K562 (cell line): Measurements from ENCODE around the gene DPM2. TPM values are rescaled to one million over a fixed set of nuclear protein-coding genes. Genes with fewer than 3 reads are reported as not detected.

Experiments used
- CBFB ChIP-seq: sonication (generic); formaldehyde crosslinking; IDR thresholded peaks from 2 replicates; pipeline ENCODE4 v1.4.0; 2020; ENCODE audit warnings: mild to moderate bottlenecking, missing genetic modification reagents
- HLTF ChIP-seq: fragments of 450-650 bp; IDR thresholded peaks from 2 replicates; pipeline ENCODE4 v1.6.1; 2016
- STAG1 ChIP-seq: sonication (generic); formaldehyde crosslinking; IDR thresholded peaks from 2 replicates; pipeline ENCODE4 v1.5.0; 2020; ENCODE audit warnings: missing genetic modification reagents, borderline replicate concordance
- STAT5A ChIP-seq: IDR thresholded peaks from 2 replicates; pipeline ENCODE4 v1.6.1; 2012; ENCODE audit warnings: low read length, inconsistent platforms, borderline replicate concordance
- XRCC5 ChIP-seq: fragments of 200-400 bp; formaldehyde crosslinking; IDR thresholded peaks from 2 replicates; pipeline ENCODE4 v1.6.1; 2017; ENCODE audit warnings: low read depth, mild to moderate bottlenecking, low read length
- polyA plus RNA-seq, 8 experiments: library from polyadenylated mRNA; depleted of rRNA in 4 of 8; stranded (reverse) in 5 of 8; unstranded in 3 of 8; fragments of >200 nt; fragmentation: Nextera tagmentation in 2 of 8; fragmentation: Illumina TruSeq in 1 of 8; extraction: Ambion mirVana in 2 of 8; extraction: Trizol in 1 of 8; gene quantifications; 2 replicates each; pipeline versions ENCODE4 v1.2.1 to v1.2.3, GENCODE V29; 2011 to 2014; ENCODE audit warnings: inconsistent platforms in 1 of 8, missing spikeins in 1 of 8
- total RNA-seq, 7 experiments: library from RNA; depleted of rRNA in 6 of 7; stranded (reverse); fragments of >200 nt in 6 of 7; fragmentation: Illumina TruSeq in 2 of 7; extraction: Trizol in 2 of 7; gene quantifications; 2 replicates each; pipeline versions ENCODE4 v1.2.1 to v1.2.3, GENCODE V29; 2011 to 2021; ENCODE audit warnings: low replicate concordance in 1 of 7
- TF ChIP-seq, protein P1 (sequence below): fragments of 200-600 bp; sonication (generic); IDR thresholded peaks from one replicate; pipeline ENCODE4 v1.6.1; 2012; ENCODE audit warnings: mild to moderate bottlenecking, low read depth, low read length, inconsistent platforms
- TF ChIP-seq, protein P2 (sequence below), 2 experiments: fragments of 450-650 bp; formaldehyde crosslinking in 1 of 2; IDR thresholded peaks; 2 replicates each; pipeline versions ENCODE4 v1.4.0 to v1.6.1; 2014 to 2020; ENCODE audit warnings: mild to moderate bottlenecking in 2 of 2, borderline replicate concordance in 1 of 2, low read depth in 1 of 2

DPM2 gene
- total and polyA plus RNA-seq, 9 of the 15 experiments (the other 6 are each of a cell fraction or from before 2014, with no cell fraction given) = 43.5 to 126 (median 71.1) TPM

DNA sequence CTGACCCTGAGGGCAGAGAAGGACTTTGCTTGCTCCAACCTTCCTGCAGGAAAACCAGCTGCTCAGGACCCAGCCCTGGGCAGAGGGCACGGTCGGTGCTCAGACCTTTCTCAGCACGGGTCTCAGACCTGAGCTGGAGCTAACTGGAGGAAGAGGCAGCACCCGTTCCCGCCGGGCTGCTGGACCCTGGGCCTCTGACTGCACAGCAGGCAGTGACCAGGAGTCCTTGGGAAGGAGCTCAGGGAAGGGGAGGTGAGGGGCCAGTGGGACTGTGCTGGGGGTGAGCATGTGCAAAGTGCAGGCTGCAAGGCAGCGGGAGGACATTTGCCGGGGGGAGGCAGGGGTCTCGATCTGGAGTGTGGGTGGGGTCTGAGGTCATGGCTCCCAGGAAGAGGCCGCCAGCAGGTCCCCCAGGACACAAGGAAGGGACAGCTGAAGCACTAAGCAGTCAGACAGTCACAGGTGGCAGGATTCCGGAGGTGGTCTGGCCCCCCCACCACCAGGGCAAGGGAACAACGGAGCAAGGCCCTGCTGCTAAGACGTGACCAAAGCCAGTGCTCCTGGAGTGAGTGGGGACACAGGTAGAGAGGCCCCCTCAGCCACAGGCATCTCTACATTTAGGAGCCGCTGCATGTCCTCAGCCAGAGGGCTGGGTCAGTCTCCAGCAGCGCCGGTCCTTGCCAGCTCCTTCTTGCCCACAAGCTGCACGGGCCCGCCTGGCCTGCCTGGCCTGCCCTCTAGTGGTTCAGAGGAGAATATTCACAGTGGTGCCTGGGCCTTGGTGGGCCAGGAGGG, 4.8 kb upstream of the DPM2 start (continued):
- TF ChIP-seq STAG1 (CRISPR knock-in tag) = no peak
- TF ChIP-seq HLTF = no peak
- TF ChIP-seq, protein P1, sequence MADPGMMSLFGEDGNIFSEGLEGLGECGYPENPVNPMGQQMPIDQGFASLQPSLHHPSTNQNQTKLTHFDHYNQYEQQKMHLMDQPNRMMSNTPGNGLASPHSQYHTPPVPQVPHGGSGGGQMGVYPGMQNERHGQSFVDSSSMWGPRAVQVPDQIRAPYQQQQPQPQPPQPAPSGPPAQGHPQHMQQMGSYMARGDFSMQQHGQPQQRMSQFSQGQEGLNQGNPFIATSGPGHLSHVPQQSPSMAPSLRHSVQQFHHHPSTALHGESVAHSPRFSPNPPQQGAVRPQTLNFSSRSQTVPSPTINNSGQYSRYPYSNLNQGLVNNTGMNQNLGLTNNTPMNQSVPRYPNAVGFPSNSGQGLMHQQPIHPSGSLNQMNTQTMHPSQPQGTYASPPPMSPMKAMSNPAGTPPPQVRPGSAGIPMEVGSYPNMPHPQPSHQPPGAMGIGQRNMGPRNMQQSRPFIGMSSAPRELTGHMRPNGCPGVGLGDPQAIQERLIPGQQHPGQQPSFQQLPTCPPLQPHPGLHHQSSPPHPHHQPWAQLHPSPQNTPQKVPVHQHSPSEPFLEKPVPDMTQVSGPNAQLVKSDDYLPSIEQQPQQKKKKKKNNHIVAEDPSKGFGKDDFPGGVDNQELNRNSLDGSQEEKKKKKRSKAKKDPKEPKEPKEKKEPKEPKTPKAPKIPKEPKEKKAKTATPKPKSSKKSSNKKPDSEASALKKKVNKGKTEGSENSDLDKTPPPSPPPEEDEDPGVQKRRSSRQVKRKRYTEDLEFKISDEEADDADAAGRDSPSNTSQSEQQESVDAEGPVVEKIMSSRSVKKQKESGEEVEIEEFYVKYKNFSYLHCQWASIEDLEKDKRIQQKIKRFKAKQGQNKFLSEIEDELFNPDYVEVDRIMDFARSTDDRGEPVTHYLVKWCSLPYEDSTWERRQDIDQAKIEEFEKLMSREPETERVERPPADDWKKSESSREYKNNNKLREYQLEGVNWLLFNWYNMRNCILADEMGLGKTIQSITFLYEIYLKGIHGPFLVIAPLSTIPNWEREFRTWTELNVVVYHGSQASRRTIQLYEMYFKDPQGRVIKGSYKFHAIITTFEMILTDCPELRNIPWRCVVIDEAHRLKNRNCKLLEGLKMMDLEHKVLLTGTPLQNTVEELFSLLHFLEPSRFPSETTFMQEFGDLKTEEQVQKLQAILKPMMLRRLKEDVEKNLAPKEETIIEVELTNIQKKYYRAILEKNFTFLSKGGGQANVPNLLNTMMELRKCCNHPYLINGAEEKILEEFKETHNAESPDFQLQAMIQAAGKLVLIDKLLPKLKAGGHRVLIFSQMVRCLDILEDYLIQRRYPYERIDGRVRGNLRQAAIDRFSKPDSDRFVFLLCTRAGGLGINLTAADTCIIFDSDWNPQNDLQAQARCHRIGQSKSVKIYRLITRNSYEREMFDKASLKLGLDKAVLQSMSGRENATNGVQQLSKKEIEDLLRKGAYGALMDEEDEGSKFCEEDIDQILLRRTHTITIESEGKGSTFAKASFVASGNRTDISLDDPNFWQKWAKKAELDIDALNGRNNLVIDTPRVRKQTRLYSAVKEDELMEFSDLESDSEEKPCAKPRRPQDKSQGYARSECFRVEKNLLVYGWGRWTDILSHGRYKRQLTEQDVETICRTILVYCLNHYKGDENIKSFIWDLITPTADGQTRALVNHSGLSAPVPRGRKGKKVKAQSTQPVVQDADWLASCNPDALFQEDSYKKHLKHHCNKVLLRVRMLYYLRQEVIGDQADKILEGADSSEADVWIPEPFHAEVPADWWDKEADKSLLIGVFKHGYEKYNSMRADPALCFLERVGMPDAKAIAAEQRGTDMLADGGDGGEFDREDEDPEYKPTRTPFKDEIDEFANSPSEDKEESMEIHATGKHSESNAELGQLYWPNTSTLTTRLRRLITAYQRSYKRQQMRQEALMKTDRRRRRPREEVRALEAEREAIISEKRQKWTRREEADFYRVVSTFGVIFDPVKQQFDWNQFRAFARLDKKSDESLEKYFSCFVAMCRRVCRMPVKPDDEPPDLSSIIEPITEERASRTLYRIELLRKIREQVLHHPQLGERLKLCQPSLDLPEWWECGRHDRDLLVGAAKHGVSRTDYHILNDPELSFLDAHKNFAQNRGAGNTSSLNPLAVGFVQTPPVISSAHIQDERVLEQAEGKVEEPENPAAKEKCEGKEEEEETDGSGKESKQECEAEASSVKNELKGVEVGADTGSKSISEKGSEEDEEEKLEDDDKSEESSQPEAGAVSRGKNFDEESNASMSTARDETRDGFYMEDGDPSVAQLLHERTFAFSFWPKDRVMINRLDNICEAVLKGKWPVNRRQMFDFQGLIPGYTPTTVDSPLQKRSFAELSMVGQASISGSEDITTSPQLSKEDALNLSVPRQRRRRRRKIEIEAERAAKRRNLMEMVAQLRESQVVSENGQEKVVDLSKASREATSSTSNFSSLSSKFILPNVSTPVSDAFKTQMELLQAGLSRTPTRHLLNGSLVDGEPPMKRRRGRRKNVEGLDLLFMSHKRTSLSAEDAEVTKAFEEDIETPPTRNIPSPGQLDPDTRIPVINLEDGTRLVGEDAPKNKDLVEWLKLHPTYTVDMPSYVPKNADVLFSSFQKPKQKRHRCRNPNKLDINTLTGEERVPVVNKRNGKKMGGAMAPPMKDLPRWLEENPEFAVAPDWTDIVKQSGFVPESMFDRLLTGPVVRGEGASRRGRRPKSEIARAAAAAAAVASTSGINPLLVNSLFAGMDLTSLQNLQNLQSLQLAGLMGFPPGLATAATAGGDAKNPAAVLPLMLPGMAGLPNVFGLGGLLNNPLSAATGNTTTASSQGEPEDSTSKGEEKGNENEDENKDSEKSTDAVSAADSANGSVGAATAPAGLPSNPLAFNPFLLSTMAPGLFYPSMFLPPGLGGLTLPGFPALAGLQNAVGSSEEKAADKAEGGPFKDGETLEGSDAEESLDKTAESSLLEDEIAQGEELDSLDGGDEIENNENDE = no peak
- 0 out of 2 replicates have a peak, but pooled peaks have one; percentile 67 for TF ChIP-seq XRCC5
- TF ChIP-seq CBFB = peak; percentile 33; the same call in 1 of the 2 replicates
- TF ChIP-seq, protein P2, sequence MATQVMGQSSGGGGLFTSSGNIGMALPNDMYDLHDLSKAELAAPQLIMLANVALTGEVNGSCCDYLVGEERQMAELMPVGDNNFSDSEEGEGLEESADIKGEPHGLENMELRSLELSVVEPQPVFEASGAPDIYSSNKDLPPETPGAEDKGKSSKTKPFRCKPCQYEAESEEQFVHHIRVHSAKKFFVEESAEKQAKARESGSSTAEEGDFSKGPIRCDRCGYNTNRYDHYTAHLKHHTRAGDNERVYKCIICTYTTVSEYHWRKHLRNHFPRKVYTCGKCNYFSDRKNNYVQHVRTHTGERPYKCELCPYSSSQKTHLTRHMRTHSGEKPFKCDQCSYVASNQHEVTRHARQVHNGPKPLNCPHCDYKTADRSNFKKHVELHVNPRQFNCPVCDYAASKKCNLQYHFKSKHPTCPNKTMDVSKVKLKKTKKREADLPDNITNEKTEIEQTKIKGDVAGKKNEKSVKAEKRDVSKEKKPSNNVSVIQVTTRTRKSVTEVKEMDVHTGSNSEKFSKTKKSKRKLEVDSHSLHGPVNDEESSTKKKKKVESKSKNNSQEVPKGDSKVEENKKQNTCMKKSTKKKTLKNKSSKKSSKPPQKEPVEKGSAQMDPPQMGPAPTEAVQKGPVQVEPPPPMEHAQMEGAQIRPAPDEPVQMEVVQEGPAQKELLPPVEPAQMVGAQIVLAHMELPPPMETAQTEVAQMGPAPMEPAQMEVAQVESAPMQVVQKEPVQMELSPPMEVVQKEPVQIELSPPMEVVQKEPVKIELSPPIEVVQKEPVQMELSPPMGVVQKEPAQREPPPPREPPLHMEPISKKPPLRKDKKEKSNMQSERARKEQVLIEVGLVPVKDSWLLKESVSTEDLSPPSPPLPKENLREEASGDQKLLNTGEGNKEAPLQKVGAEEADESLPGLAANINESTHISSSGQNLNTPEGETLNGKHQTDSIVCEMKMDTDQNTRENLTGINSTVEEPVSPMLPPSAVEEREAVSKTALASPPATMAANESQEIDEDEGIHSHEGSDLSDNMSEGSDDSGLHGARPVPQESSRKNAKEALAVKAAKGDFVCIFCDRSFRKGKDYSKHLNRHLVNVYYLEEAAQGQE (IDR thresholded peaks at IDR 0.05; ENCODE audit: borderline replicate concordance) = peak; percentile 50
- TF ChIP-seq, protein P2 (CRISPR knock-in tag; IDR thresholded peaks at IDR 0.05; ENCODE audit: low read depth) = no peak
- no peak for TF ChIP-seq STAT5A
